Medulla oblongata (tissue), 1 donor: ENCODE data around the gene C14orf119.

Experiments
- DNase-seq: peaks from one replicate; pipeline ENCODE4 v3.0.0-alpha.2; 2015; ENCODE audit errors: extremely low spot score

The C14orf119 gene

GRCh38 chr14:23126548-23127278, 31.4 kb downstream of the C14orf119 start:
- DNase-seq, result no peak

- no peak for DNase-seq
Measured at GRCh38 chr14:23127861-23128260, 32.6 kb downstream of the C14orf119 start.

GRCh38 chr14:23128969-23129758, 33.9 kb downstream of the C14orf119 start:
- no peak for DNase-seq

- no peak for DNase-seq
Measured at GRCh38 chr14:23129759-23130316, 34.5 kb downstream of the C14orf119 start.

- DNase-seq, result no peak
Measured at GRCh38 chr14:23130871-23131270, 35.6 kb downstream of the C14orf119 start.

GRCh38 chr14:23131482-23131881, 36.2 kb downstream of the C14orf119 start:
- no peak for DNase-seq

GRCh38 chr14:23132970-23133369, 37.7 kb downstream of the C14orf119 start:
- DNase-seq, result no peak

GRCh38 chr14:23136566-23137133, 41.3 kb downstream of the C14orf119 start:
- no peak for DNase-seq

- no peak for DNase-seq
Measured at GRCh38 chr14:23137192-23137812, 42.0 kb downstream of the C14orf119 start.

- DNase-seq, result no peak
Measured at GRCh38 chr14:23137813-23138535, 42.7 kb downstream of the C14orf119 start.

GRCh38 chr14:23139874-23140273, 44.6 kb downstream of the C14orf119 start:
- no peak for DNase-seq

- DNase-seq, result no peak
Measured at GRCh38 chr14:23140371-23140770, 45.1 kb downstream of the C14orf119 start.

- no peak for DNase-seq
Measured at GRCh38 chr14:23141706-23142444, 46.6 kb downstream of the C14orf119 start.

GRCh38 chr14:23142826-23143225, 47.5 kb downstream of the C14orf119 start:
- DNase-seq, result no peak

- no peak for DNase-seq
Measured at GRCh38 chr14:23143911-23144310, 48.6 kb downstream of the C14orf119 start.

GRCh38 chr14:23145794-23146350, 50.6 kb downstream of the C14orf119 start:
- no peak for DNase-seq

- no peak for DNase-seq
Measured at GRCh38 chr14:23146351-23146910, 51.1 kb downstream of the C14orf119 start.

- DNase-seq, result no peak
Measured at GRCh38 chr14:23146980-23147379, 51.7 kb downstream of the C14orf119 start.

- peak; percentile 46 for DNase-seq
Measured at GRCh38 chr14:23147676-23148075, 52.4 kb downstream of the C14orf119 start.
